HEK293T (cell line): Measurements from ENCODE around the gene NUDT7.

ENCODE experiments used
- ARNT ChIP-seq: fragments of 450-650 bp; IDR thresholded peaks from 2 replicates; pipeline ENCODE4 v1.6.1; 2017; ENCODE audit warnings: mild to moderate bottlenecking
- PKNOX1 ChIP-seq: fragments of 450-650 bp; IDR thresholded peaks from 2 replicates; pipeline ENCODE4 v1.6.1; 2016
- SP1 ChIP-seq: fragments of 450-650 bp; IDR thresholded peaks from 2 replicates; pipeline ENCODE4 v1.6.1; 2017
- TARDBP ChIP-seq: fragments of 450-650 bp; IDR thresholded peaks from 2 replicates; pipeline ENCODE4 v1.6.1; 2016

GRCh38 chr16:77692612-77693011 lies 29.7 kb upstream of the NUDT7 start:
- TF ChIP-seq SP1: no peak
- TF ChIP-seq ARNT: no peak
- TF ChIP-seq PKNOX1: no peak
- TF ChIP-seq TARDBP: no peak
